ENCODE data around the gene RPS24. TPM values are rescaled to one million over a fixed set of nuclear protein-coding genes. Genes with fewer than 3 reads are reported as not detected.

Gene RPS24
- total RNA-seq (2014; rRNA removed; shearing (Covaris generic)) (2,185 and 2,362 TPM in 2 replicates), polyA plus RNA-seq (2016; fragmentation: Nextera tagmentation; extraction: Ambion mirVana) (3,638 and 3,797 TPM in 2 replicates)
- long read RNA-seq, transcript RPS24-214 (5 exons, 634 nt): major isoform, 404 of 478 reads
- long read RNA-seq, transcript RPS24-207 (3 exons, 1,104 nt): minor isoform, 7 of 478 reads
- long read RNA-seq, transcript RPS24-210 (4 exons, 1,008 nt): minor isoform, 23 of 478 reads
- long read RNA-seq, partial matches to known transcripts: 31 of 478 reads
- long read RNA-seq, other reads (novel, unspliced or antisense): 9 of 478 reads

DNA sequence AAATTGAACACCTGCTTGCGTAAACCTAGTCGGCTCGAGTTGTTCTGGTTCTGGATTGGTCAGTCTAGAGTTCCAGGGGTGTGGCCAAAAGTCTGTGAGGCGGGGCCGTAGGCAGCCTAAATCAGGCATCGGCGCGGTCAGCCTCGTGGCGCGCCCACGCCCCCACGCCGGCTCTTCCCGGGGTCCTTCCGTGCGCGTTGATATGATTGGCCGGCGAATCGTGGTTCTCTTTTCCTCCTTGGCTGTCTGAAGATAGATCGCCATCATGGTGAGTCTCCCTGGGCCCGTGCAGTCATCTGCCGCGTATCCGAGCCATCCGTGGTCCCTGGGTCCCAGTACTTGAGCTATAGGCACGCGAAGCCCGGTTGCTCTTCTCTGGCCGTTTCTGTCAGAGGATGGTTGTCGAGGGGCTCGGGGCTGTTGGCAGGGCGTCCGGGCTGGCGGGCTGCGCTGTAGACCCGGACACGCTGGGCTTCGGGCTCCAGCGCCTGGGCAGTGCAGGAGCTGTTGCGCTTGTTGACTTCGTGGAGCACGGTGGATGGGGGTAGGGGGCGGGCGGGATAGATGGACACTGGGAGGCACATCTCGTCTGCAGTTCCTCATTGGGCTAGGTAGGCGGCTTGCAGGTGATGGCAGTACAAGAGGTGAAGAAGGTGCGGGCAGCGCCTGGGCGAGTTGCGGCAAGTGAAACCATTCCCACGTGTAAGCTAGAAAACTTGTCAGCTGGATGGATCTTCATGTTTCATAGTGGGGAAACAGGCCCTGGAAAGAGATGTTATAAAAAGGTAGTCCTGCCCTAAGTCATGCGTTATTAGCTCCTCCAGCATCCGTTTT is at the start of gene RPS24:
RPS24 (plus strand) TSS at position 227 of the 834 bp plus-strand sequence; CDS start at position 266, 39 bp downstream.
- Mint-ChIP-seq H3K27me3 (ENCODE audit: insufficient read depth, low read depth, poor library complexity) (peaks cover 22% of the 10 kb centered on the region), H3K4me3 (peak within 1 kb of the TSS; percentile 100), H3K36me3 (ENCODE audit: low read depth) (peaks cover 53% of the 10 kb centered on the region), H3K9me3 (no peaks in the 10 kb centered on the region), H3K27ac (peak within 1 kb of the TSS; percentile 93), H3K4me1 (peaks cover 37% of the 10 kb centered on the region)
- no peaks in the 10 kb centered on the region for H3K27me3 ChIP-seq (ENCODE audit: insufficient read depth)
- peaks cover 45% of the 10 kb centered on the region for H4K20me1 ChIP-seq (replicated peaks; ENCODE audit: insufficient read depth)
- peak within 1 kb of the TSS; percentile 98 for H3K4me2 ChIP-seq
- no peak within 1 kb of the TSS for H2AFZ ChIP-seq
- DNase-seq (ENCODE audit: low spot score) (peak; percentile 98), ATAC-seq (peak; percentile 83)
- peaks cover 54% of the 10 kb centered on the region for H3K79me2 ChIP-seq (replicated peaks; ENCODE audit: insufficient read depth)
- peaks cover 45% of the 10 kb centered on the region for H3F3A ChIP-seq (replicated peaks; ENCODE audit: low read depth)
- TF ChIP-seq, protein P1, sequence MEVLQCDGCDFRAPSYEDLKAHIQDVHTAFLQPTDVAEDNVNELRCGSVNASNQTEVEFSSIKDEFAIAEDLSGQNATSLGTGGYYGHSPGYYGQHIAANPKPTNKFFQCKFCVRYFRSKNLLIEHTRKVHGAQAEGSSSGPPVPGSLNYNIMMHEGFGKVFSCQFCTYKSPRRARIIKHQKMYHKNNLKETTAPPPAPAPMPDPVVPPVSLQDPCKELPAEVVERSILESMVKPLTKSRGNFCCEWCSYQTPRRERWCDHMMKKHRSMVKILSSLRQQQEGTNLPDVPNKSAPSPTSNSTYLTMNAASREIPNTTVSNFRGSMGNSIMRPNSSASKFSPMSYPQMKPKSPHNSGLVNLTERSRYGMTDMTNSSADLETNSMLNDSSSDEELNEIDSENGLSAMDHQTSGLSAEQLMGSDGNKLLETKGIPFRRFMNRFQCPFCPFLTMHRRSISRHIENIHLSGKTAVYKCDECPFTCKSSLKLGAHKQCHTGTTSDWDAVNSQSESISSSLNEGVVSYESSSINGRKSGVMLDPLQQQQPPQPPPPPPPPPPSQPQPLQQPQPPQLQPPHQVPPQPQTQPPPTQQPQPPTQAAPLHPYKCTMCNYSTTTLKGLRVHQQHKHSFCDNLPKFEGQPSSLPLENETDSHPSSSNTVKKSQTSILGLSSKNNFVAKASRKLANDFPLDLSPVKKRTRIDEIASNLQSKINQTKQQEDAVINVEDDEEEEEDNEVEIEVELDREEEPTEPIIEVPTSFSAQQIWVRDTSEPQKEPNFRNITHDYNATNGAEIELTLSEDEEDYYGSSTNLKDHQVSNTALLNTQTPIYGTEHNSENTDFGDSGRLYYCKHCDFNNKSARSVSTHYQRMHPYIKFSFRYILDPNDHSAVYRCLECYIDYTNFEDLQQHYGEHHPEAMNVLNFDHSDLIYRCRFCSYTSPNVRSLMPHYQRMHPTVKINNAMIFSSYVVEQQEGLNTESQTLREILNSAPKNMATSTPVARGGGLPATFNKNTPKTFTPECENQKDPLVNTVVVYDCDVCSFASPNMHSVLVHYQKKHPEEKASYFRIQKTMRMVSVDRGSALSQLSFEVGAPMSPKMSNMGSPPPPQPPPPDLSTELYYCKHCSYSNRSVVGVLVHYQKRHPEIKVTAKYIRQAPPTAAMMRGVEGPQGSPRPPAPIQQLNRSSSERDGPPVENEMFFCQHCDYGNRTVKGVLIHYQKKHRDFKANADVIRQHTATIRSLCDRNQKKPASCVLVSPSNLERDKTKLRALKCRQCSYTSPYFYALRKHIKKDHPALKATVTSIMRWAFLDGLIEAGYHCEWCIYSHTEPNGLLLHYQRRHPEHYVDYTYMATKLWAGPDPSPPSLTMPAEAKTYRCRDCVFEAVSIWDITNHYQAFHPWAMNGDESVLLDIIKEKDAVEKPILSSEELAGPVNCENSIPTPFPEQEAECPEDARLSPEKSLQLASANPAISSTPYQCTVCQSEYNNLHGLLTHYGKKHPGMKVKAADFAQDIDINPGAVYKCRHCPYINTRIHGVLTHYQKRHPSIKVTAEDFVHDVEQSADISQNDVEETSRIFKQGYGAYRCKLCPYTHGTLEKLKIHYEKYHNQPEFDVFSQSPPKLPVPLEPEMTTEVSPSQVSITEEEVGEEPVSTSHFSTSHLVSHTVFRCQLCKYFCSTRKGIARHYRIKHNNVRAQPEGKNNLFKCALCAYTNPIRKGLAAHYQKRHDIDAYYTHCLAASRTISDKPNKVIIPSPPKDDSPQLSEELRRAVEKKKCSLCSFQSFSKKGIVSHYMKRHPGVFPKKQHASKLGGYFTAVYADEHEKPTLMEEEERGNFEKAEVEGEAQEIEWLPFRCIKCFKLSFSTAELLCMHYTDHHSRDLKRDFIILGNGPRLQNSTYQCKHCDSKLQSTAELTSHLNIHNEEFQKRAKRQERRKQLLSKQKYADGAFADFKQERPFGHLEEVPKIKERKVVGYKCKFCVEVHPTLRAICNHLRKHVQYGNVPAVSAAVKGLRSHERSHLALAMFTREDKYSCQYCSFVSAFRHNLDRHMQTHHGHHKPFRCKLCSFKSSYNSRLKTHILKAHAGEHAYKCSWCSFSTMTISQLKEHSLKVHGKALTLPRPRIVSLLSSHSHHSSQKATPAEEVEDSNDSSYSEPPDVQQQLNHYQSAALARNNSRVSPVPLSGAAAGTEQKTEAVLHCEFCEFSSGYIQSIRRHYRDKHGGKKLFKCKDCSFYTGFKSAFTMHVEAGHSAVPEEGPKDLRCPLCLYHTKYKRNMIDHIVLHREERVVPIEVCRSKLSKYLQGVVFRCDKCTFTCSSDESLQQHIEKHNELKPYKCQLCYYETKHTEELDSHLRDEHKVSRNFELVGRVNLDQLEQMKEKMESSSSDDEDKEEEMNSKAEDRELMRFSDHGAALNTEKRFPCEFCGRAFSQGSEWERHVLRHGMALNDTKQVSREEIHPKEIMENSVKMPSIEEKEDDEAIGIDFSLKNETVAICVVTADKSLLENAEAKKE (CRISPR knock-in tag; IDR thresholded peaks at IDR 0.05): no peak
- TF ChIP-seq POLR2AphosphoS5 (IDR thresholded peaks at IDR 0.05; ENCODE audit: low read depth): peak; percentile 98
- H3K9me2 ChIP-seq (ENCODE audit: insufficient read depth): no peaks in the 10 kb centered on the region
- H3K36me3 ChIP-seq (ENCODE audit: insufficient read depth): peaks cover 42% of the 10 kb centered on the region
- H3K4me1 ChIP-seq (ENCODE audit: insufficient read depth): peaks cover 43% of the 10 kb centered on the region
- peak within 1 kb of the TSS; percentile 94 for H3K4me3 ChIP-seq
- peak within 1 kb of the TSS; percentile 79 for H3K27ac ChIP-seq (ENCODE audit: low read depth)

DNA sequence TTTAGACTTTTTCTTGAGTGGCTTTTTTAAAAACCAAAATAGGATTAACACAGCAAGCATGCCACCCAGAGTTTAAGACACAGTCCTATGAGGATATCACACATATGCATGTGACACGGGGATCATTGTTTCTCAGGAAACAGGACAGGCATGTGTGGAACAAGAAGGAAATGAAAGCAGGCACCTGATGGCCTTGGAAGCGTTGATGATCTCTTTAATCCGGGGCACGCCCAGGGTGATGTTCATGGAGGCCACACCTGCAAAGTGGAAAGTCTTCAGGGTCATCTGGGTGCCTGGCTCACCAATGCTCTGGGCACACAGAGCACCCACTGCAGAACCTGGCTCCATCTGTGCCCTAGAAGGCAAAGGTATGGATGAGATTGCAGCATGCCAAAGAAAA is 48.7 kb upstream of the RPS24 start:
- Mint-ChIP-seq H3K27me3 (ENCODE audit: insufficient read depth, low read depth, poor library complexity) (no peaks in the 10 kb centered on the region), H3K9me3 (no peaks in the 10 kb centered on the region), H3K36me3 (ENCODE audit: low read depth) (peaks cover 96% of the 10 kb centered on the region), H3K4me1 (no peaks in the 10 kb centered on the region), H3K4me3 (no peak overlapping the region), H3K27ac (no peak overlapping the region)
- H3K4me2 ChIP-seq: no peak overlapping the region
- TF ChIP-seq, protein P2, sequence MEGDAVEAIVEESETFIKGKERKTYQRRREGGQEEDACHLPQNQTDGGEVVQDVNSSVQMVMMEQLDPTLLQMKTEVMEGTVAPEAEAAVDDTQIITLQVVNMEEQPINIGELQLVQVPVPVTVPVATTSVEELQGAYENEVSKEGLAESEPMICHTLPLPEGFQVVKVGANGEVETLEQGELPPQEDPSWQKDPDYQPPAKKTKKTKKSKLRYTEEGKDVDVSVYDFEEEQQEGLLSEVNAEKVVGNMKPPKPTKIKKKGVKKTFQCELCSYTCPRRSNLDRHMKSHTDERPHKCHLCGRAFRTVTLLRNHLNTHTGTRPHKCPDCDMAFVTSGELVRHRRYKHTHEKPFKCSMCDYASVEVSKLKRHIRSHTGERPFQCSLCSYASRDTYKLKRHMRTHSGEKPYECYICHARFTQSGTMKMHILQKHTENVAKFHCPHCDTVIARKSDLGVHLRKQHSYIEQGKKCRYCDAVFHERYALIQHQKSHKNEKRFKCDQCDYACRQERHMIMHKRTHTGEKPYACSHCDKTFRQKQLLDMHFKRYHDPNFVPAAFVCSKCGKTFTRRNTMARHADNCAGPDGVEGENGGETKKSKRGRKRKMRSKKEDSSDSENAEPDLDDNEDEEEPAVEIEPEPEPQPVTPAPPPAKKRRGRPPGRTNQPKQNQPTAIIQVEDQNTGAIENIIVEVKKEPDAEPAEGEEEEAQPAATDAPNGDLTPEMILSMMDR (conservative IDR thresholded peaks at IDR 0.05; ENCODE audit: low read depth in 2 of 2): no peak
- TF ChIP-seq CREB1 (CRISPR knock-in tag; IDR thresholded peaks at IDR 0.05; ENCODE audit: low read depth) (no peak), EZH2phosphoT487 (IDR thresholded peaks at IDR 0.05; ENCODE audit: unreplicated experiment) (no peak), ZNF114 (CRISPR knock-in tag; IDR thresholded peaks at IDR 0.05) (no peak), NANOG (IDR thresholded peaks at IDR 0.05; ENCODE audit: borderline replicate concordance) (no peak), STAT1 (IDR thresholded peaks at IDR 0.05; ENCODE audit: unreplicated experiment) (no peak), ZNF331 (CRISPR knock-in tag; IDR thresholded peaks at IDR 0.05; ENCODE audit: low read depth) (no peak), EZH2 (IDR thresholded peaks at IDR 0.05; ENCODE audit: low read depth, unreplicated experiment) (no peak)
- TF ChIP-seq, protein P3, sequence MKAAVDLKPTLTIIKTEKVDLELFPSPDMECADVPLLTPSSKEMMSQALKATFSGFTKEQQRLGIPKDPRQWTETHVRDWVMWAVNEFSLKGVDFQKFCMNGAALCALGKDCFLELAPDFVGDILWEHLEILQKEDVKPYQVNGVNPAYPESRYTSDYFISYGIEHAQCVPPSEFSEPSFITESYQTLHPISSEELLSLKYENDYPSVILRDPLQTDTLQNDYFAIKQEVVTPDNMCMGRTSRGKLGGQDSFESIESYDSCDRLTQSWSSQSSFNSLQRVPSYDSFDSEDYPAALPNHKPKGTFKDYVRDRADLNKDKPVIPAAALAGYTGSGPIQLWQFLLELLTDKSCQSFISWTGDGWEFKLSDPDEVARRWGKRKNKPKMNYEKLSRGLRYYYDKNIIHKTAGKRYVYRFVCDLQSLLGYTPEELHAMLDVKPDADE (IDR thresholded peaks at IDR 0.05): no peak
- H3K4me1 ChIP-seq (ENCODE audit: insufficient read depth): no peaks in the 10 kb centered on the region
- H2AFZ ChIP-seq: no peak overlapping the region
- no peak overlapping the region for H3K27ac ChIP-seq (ENCODE audit: low read depth)
- H3K9me2 ChIP-seq (ENCODE audit: insufficient read depth): no peaks in the 10 kb centered on the region
- no peaks in the 10 kb centered on the region for H3K79me2 ChIP-seq (replicated peaks; ENCODE audit: insufficient read depth)
- no peaks in the 10 kb centered on the region for H3K27me3 ChIP-seq (ENCODE audit: insufficient read depth)
- peaks cover 7% of the 10 kb centered on the region; the same call in 1 of the 2 replicates for H4K20me1 ChIP-seq (replicated peaks; ENCODE audit: insufficient read depth)
- H3K4me3 ChIP-seq: no peak overlapping the region
- peaks cover 73% of the 10 kb centered on the region for H3K36me3 ChIP-seq (ENCODE audit: insufficient read depth)
- no peak for DNase-seq (ENCODE audit: low spot score)
- ATAC-seq: no peak
- H3F3A ChIP-seq (replicated peaks; ENCODE audit: low read depth): no peaks in the 10 kb centered on the region; the same call in 1 of the 2 replicates
